Measurements from ENCODE around the gene ATP1A2.
A peak's percentile ranks its signal among the peaks of the same experiment; 100 is the strongest.
"Not testable (repeated sequence)": the region's sequence is repeated elsewhere in the genome, so short reads cannot be mapped to it uniquely, and the experiment has no call there.

ATP1A2 gene

DNA sequence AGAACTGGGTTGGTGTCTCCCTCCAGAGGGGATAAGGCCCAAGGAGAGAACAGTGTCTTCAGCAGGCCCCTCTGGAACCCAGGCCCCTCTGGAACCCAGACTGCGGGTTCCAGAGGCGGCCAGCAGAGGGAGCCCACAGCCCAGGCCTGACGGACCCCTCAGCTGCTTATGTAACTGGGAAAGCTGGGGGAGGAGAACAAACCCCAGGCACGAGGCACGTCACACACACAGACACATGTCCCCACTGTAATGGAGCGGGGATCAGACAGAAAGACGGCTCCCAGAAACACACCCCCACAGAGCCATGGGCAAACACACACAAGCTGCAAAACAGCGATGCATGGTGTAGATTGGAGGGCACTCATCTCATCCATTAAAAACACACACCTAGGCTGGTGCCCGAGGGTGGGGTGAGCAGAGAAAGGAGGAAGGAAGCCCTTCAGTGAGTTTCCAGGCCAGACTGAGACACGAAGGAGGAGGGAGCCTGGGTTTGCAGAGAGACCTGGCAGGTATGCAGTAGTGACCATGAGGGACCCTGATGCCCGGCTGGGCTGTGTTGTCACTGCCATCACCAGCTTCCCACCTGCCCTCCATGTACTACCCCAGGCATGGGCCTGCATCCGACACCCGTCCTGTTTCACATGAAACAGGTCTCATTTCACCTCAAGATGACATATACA is 14.4 kb upstream of the ATP1A2 start:
- H3K4me3 Mint-ChIP-seq, result peak overlapping the region; percentile 68
- no peaks in the 10 kb centered on the region for H3K36me3 Mint-ChIP-seq
- H3K27ac Mint-ChIP-seq, result peak overlapping the region; percentile 87
- H3K4me1 Mint-ChIP-seq, result peaks cover 34% of the 10 kb centered on the region
- DNase-seq (ENCODE audit: low spot score in 2 of 2) (peak; percentile 55 to 61), ATAC-seq (ENCODE audit: low read depth) (peak; percentile 17)
- H3K27me3 Mint-ChIP-seq, result peaks cover under 1% of the 10 kb centered on the region
- no peaks in the 10 kb centered on the region for H3K9me3 Mint-ChIP-seq

DNA sequence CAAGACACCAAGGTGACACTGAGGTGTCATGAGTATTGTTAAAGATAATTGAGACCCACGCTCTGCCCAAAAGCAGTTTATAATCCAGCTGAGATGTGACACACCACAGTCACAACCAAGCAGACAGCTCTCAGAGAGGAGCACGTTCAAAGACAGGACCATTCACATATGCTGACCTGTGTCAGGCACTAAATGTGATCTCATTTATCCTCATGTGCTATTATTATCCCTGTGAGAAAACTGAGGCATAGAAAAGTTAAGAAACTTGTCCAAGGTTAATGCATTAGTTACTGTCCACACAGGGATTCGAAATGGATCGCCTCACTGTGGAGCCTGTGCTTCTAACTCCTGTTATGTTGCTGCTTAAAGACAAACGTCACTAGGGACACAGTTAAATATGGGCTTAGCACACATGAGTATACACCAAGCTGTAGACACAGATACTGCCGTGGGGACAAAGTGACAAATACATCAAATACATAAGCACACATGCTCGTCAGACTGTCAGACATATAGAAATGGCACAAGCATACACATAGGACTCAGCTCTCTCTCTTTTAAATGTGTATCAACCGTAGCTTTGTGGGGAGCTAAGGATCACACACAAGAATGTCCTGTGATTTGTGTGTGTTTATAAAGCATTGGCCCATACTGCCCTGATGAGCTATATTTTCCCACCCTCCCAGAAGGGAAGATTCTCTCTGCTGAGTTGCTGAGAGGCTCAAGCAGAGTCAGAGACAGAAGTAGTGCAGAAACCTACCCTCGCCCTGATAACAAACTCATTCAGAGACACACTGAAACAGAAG is 13.6 kb upstream of the ATP1A2 start:
- Mint-ChIP-seq H3K27me3 (peaks cover 6% of the 10 kb centered on the region), H3K27ac (no peak overlapping the region), H3K4me1 (peaks cover 31% of the 10 kb centered on the region), H3K36me3 (no peaks in the 10 kb centered on the region), H3K4me3 (no peak overlapping the region), H3K9me3 (no peaks in the 10 kb centered on the region)
- DNase-seq (ENCODE audit: low spot score in 2 of 2) (no peak), ATAC-seq (ENCODE audit: low read depth) (no peak)

DNA sequence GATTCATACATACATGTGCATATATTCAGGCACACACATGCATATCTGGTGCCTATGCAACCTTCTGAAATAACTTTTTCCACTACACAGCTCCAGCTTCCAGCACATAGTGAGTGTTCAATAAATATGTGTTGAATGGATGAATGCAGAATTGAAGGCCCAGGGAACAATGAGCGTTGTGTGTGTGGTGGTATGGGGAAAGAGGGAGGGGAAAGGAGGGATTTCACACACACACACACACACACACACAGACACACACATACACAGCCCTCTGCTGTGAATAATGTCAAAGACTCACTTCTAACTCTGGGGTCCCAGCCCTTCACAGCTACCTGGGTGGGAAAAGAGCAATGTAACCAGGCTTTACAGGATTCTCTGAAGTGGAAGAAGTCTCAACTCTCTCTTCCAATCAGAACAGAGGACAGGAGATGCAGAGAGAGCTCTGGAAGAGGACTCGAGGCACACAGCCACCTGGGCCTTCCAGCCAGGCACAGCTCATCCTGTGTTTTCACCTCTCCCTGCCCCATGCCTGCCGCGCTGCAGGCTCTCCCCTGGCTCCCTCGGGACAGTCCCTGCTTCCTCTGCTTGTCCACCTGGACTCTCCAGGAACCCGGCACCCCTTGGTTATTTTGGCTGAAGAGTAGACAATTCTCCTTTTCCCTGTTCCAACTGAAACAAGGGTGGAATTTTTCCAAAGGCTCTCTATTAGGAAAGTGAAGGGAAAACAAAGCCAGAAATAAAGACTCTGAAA is 11.7 kb upstream of the ATP1A2 start:
- Mint-ChIP-seq H3K36me3 (no peaks in the 10 kb centered on the region), H3K9me3 (no peaks in the 10 kb centered on the region), H3K27ac (no peak overlapping the region), H3K4me3 (no peak overlapping the region), H3K4me1 (peaks cover 23% of the 10 kb centered on the region), H3K27me3 (peaks cover 9% of the 10 kb centered on the region)
- ATAC-seq (ENCODE audit: low read depth), result no peak
- no peak for DNase-seq (ENCODE audit: low spot score in 2 of 2)

DNA sequence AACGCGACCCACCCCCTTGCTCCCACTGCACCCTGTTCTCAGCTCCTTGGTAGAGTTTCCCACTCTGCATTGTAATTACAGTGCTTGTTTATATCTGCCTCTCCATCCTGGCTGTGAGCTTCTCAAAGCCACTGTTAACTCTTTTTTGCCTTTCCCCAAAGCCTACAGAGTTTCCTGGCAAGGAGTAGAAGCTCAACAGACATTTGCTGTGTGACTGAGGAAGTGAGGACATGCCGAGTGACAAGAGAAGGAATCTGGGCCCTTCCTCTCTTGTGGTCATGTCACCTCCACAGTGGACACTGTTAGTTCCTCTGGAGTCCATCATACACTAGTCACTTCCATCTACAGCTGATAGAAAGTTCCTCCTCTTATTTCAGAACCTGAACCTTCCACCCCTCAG is 11.1 kb upstream of the ATP1A2 start:
- no peaks in the 10 kb centered on the region for H3K9me3 Mint-ChIP-seq
- DNase-seq (ENCODE audit: low spot score in 2 of 2) (no peak), ATAC-seq (ENCODE audit: low read depth) (no peak)
- peaks cover 9% of the 10 kb centered on the region for H3K27me3 Mint-ChIP-seq
- H3K27ac Mint-ChIP-seq, result no peak overlapping the region
- no peaks in the 10 kb centered on the region for H3K36me3 Mint-ChIP-seq
- peaks cover 22% of the 10 kb centered on the region for H3K4me1 Mint-ChIP-seq
- no peak overlapping the region for H3K4me3 Mint-ChIP-seq

DNA sequence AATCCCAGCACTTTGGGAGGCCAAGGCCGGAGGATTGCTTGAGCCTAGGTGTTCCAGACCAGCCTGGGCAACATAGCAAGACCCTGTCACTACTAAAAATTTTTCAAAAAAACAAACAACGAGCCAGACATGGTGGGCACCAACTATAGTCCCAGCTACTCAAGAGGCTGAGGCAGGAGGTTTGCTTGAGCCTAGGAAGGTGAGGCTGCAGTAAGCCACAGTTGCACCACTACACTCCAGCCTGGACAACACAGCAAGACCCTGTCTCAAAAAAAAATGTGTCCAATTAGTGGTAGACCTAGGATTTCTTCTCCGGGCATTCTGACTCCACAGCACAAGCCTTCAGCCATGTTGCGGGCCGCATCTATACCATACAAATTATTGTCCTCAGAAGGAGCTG is 10.4 kb upstream of the ATP1A2 start:
- Mint-ChIP-seq H3K27ac (no peak overlapping the region), H3K4me3 (no peak overlapping the region), H3K9me3 (no peaks in the 10 kb centered on the region), H3K4me1 (peaks cover 19% of the 10 kb centered on the region), H3K36me3 (no peaks in the 10 kb centered on the region), H3K27me3 (peaks cover 9% of the 10 kb centered on the region)
- ATAC-seq (ENCODE audit: low read depth) (no peak), DNase-seq (ENCODE audit: low spot score in 2 of 2) (no peak)

DNA sequence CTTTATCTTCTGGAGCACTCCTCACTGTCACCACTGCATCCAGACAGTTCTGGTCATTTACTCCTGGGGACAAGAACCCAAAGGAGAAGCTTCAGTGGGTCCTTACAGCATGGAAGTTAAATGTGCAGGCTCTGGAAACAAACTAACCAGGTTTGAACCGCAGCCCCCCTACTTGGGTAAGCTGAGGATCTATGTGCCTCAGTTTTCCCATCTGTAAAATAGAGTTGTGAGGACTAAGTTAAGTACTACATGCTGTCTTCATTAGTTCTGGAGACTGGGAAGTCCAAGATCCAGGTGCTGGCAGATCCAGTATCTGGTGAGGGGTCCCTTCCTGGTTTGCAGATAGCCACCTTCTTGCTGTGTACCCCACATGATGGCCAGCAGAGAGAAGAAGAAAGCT is 8.0 kb upstream of the ATP1A2 start:
- Mint-ChIP-seq H3K27me3 (peaks cover 10% of the 10 kb centered on the region), H3K36me3 (no peaks in the 10 kb centered on the region), H3K27ac (no peak overlapping the region), H3K4me3 (no peak overlapping the region), H3K4me1 (peaks cover 8% of the 10 kb centered on the region), H3K9me3 (no peaks in the 10 kb centered on the region)
- ATAC-seq (ENCODE audit: low read depth) (no peak), DNase-seq (ENCODE audit: low spot score in 2 of 2) (no peak)

DNA sequence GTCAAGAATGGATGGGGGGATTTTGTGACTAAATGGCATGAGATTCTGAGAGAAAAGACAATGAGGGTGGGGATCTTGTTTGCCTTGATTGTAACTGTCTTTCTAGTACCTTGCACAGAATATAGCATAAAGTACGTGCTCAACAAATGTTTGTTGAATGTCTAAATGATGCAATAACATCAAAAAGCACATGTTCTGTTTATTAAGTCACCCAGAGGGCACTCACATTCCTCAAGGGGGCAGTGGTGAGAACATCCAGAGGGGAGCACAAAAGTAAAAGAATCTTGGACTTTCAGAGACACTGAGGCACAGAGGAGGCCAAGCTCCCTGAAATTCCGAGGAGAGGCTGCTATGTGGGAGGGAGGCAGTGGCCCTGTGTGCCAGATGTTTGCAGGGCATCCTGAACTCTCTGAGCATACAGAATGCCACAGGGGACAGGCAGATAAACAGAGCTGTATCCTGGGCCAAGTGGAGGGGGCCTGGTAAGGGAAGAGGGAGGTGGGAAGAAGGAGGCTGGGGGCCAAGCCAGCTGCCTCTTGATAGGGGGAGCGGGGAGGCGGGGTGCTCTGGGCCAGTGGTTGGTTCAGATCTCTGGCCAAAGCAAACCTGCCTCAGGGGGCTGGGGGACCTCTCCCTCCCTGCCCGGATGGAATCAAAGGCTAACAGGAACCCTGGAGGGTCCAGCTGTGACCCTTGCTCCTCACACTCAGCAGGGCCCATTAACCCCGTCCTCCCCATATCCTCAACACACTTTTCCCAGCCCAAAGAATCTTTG is 6.5 kb upstream of the ATP1A2 start:
- no peaks in the 10 kb centered on the region for H3K36me3 Mint-ChIP-seq
- DNase-seq (ENCODE audit: low spot score in 2 of 2) (no peak), ATAC-seq (ENCODE audit: low read depth) (peak; percentile 54)
- H3K27me3 Mint-ChIP-seq, result peaks cover 15% of the 10 kb centered on the region
- H3K4me1 Mint-ChIP-seq, result peaks cover 3% of the 10 kb centered on the region
- H3K9me3 Mint-ChIP-seq, result no peaks in the 10 kb centered on the region
- no peak overlapping the region for H3K4me3 Mint-ChIP-seq
- H3K27ac Mint-ChIP-seq, result no peak overlapping the region

DNA sequence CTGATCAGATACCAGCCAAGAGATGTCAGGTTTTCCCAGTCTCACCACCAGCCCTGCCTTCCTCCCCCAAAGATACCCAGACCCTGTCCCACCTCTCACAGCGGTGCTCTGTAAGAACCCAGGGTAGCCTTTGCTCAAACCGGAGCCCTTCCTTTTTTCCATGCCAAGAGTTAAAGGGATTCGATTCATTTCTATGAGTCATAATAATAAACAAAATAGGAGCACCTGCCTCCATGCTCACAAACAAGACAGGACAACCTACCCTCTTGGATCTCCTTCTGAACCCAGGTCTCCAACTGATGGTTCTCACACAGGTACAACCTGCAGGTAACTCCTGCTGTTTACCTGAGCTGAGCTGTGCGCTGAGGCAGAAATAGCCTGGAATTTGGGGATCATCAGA is 5.9 kb upstream of the ATP1A2 start:
- Mint-ChIP-seq H3K36me3 (no peaks in the 10 kb centered on the region), H3K4me3 (no peak overlapping the region), H3K9me3 (no peaks in the 10 kb centered on the region), H3K27me3 (peaks cover 16% of the 10 kb centered on the region), H3K4me1 (peaks cover 3% of the 10 kb centered on the region), H3K27ac (no peak overlapping the region)
- no peak for ATAC-seq (ENCODE audit: low read depth)
- no peak for DNase-seq (ENCODE audit: low spot score in 2 of 2)

DNA sequence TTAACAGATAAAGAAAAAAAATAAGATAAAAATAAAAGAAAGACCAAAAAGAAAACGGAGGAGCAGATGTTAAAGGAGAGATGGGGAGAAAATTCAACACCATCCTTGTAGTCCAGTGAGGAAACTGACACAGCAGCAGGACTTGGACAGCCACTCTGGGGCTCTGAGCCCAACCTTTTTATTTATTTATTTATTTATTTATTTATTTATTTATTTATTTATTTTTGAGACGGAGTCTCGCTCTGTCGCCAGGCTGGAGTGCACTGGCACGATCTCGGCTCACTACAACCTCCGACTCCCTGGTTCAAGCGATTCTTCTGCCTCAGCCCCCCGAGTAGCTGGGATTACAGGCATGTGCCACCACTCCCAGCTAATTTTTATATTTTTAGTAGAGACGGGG is 4.1 kb upstream of the ATP1A2 start:
- peaks cover 18% of the 10 kb centered on the region for H3K27me3 Mint-ChIP-seq
- H3K9me3 Mint-ChIP-seq; H3K27ac Mint-ChIP-seq; DNase-seq (ENCODE audit: low spot score in 2 of 2); H3K36me3 Mint-ChIP-seq; ATAC-seq (ENCODE audit: low read depth); H3K4me3 Mint-ChIP-seq; H3K4me1 Mint-ChIP-seq: not testable (repeated sequence)

DNA sequence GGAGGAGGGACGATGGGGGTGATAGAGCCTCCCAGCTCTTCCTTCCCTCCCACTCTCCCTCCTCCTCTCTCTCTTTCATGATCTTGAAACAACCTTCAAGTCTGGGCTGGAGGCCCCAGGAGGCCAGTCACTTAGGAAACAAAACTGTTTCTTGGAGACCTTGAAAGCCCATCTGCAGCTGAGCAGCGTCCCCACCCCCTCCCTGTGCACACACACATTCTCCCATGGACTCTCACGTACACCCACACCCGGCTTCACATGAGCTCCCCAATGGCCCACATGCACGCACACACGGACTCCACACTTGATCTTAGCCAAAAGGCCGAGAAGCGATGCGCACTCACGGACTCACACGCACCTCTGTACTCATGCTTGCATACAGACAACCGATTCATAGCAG is 3.2 kb upstream of the ATP1A2 start:
- no peak for ATAC-seq (ENCODE audit: low read depth)
- H3K27ac Mint-ChIP-seq, result no peak overlapping the region
- no peak for DNase-seq (ENCODE audit: low spot score in 2 of 2)
- no peaks in the 10 kb centered on the region for H3K9me3 Mint-ChIP-seq
- H3K4me1 Mint-ChIP-seq, result peaks cover 3% of the 10 kb centered on the region
- no peak overlapping the region for H3K4me3 Mint-ChIP-seq
- H3K36me3 Mint-ChIP-seq, result no peaks in the 10 kb centered on the region
- H3K27me3 Mint-ChIP-seq, result peaks cover 18% of the 10 kb centered on the region

DNA sequence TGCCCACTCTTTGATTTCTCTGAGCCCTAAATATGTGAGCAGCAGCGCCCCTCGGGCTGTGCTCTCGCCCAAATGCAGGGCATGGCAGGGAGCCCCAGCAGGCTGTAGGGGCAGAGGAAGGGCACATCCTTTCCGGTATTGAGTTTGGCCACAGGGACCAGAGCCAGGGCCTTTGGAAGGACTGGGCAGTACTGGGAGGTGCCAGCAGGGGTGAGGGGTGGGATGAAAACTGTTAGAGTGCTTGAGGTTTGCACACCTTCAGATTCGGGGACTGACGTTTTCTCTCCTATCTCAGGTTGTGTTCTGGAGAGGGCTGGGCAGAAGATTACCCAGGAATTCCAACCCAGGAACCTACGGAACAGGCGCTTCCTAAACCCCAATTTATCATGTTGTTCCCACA is 2.2 kb upstream of the ATP1A2 start:
- peaks cover 18% of the 10 kb centered on the region for H3K27me3 Mint-ChIP-seq
- no peaks in the 10 kb centered on the region for H3K36me3 Mint-ChIP-seq

DNA sequence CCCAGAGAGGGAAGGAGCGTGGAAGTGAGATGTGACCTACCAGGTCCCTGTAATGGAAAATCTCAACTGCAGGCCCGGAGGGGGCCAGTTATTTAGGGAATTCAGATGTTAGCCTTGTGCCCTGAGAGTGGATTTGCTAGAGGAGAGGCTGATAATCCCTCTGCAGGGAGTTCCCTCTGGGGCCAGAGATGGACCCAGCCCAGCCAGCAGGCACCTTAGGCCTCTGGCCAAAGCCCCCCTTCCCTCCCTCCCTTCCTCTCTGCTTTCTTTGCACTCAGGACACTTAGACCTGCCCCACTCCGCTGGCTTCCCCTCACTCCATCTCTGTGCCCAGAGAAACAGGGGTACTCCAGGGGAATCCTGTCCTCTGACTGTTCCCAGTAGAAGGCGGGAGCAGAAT is 1.5 kb upstream of the ATP1A2 start:
- H3K4me1 Mint-ChIP-seq, result no peaks in the 10 kb centered on the region
- ATAC-seq (ENCODE audit: low read depth) (no peak), DNase-seq (ENCODE audit: low spot score in 2 of 2) (no peak)
- peaks cover 19% of the 10 kb centered on the region for H3K27me3 Mint-ChIP-seq
- H3K27ac Mint-ChIP-seq, result no peak overlapping the region
- H3K9me3 Mint-ChIP-seq, result no peaks in the 10 kb centered on the region
- H3K36me3 Mint-ChIP-seq, result no peaks in the 10 kb centered on the region
- H3K4me3 Mint-ChIP-seq, result no peak overlapping the region

More for the DNA sequence above, 2.2 kb upstream of the ATP1A2 start:
- Mint-ChIP-seq H3K9me3 (no peaks in the 10 kb centered on the region), H3K4me3 (no peak overlapping the region), H3K27ac (no peak overlapping the region), H3K4me1 (peaks cover 3% of the 10 kb centered on the region)
- ATAC-seq (ENCODE audit: low read depth) (no peak), DNase-seq (ENCODE audit: low spot score in 2 of 2) (no peak)

DNA sequence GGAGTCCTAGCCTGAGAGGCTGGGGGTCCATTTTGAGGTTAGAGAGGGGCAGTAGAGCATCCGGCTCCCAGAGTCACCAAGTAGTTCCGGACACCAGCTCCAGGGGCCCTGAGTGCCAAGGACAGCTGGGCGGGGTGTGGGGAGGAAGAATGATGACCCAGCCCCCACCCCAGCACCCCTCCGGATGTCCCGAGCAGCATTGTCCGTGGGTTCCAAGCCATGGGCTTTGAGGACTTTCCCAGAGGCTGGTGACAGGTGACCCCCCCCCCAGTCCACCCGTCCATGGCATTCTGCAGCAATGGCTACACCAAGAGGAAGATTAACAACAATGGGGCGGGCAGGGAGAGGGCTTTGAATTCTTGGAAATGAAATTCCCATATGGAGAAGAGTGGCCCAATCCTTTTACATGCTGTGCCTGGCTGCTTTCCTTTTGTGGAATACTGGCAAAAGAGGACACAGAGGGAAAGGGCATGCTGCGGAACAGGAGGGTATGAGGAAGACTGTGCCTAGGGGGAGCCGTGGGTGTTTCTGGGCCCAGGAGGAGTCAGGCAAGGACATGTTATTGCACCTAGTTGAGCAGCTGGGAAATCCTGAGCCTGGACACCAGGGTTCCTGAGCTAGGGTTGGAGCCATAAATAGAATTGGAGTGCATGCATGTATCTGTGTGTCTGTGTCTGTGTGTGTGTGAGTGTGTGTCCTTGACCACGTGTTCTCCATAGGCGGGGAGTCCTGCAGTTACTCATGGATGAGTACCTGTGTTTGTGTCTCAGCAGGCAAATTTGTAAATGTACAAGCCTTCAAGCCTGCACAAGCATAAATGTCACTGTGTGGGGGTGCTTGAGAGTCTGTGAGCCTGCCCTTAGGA is 956 bp downstream of the ATP1A2 start:
- no peak overlapping the region for H3K4me3 Mint-ChIP-seq
- ATAC-seq (ENCODE audit: low read depth) (no peak), DNase-seq (ENCODE audit: low spot score in 2 of 2) (no peak)
- H3K27me3 Mint-ChIP-seq, result peaks cover 21% of the 10 kb centered on the region
- H3K9me3 Mint-ChIP-seq, result no peaks in the 10 kb centered on the region
- H3K27ac Mint-ChIP-seq, result no peak overlapping the region
- no peaks in the 10 kb centered on the region for H3K4me1 Mint-ChIP-seq
- H3K36me3 Mint-ChIP-seq, result no peaks in the 10 kb centered on the region

Measured in memory B cell (primary cell).